SH-SY5Y (cell line): ENCODE measurements around the gene C19orf73.

Experiments used
- GATA2 ChIP-seq: IDR thresholded peaks from 2 replicates; pipeline ENCODE4 v1.6.1; 2011; ENCODE audit warnings: mild to moderate bottlenecking, low read depth, low read length
- GATA3 ChIP-seq: IDR thresholded peaks from 2 replicates; pipeline ENCODE4 v1.6.1; 2011; ENCODE audit warnings: low read depth, mild to moderate bottlenecking, low read length, moderate library complexity

GRCh38 chr19:49091391-49092038 lies 27.4 kb downstream of the C19orf73 start:
- TF ChIP-seq GATA2 (no peak), GATA3 (no peak)
